Measurements from ENCODE around the gene MAGI1. TPM values are rescaled to one million over a fixed set of nuclear protein-coding genes. Genes with fewer than 3 reads are reported as not detected.

MAGI1 gene
- polyA plus RNA-seq, 3 donors, result not detected

DNA sequence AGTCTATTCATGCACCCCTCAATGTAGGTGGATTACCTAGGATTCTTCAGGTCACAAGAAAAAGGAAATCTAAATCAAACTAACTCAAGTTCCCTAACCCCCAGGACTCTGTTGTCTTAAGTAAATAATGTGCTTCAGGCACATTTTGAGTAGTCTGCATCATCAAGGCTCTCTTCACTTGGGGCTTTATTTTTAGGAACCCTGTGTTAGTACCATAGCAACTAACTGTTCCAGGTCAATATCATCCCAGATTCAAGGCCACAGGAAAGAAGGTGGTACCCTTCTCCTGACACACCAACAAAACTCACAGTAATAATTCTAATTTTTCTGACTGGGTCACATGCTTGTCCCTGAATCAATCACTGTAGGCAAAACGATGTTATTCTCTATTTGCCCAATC, 218.1 kb downstream of the MAGI1 start:
- intact Hi-C loops (cut with micrococcal nuclease), result no loop called here
- Histone ChIP-seq H3K27me3 (ENCODE audit: control insufficient read depth in 2 of 2, insufficient read depth in 2 of 2, low read length in 2 of 2) (no peaks in the 10 kb centered on the region), H3K36me3 (replicated peaks in 1 of 2; ENCODE audit: control insufficient read depth in 1 of 2, insufficient read depth in 2 of 2, low read length in 2 of 2) (no peaks in the 10 kb centered on the region), H3K4me1 (ENCODE audit: control insufficient read depth in 1 of 2, insufficient read depth in 2 of 2, low read length in 2 of 2) (no peaks in the 10 kb centered on the region), H3K4me2 (replicated peaks; ENCODE audit: extremely low read depth, low read length, poor library complexity, severe bottlenecking) (no peak overlapping the region), H3K4me3 (replicated peaks in 1 of 3; ENCODE audit: low read depth in 2 of 3, low read length in 3 of 3) (no peak overlapping the region), H3K9me3 (replicated peaks in 1 of 2; ENCODE audit: control insufficient read depth in 1 of 2, insufficient read depth in 1 of 2, low read length in 2 of 2) (no peaks in the 10 kb centered on the region), H2AFZ (ENCODE audit: insufficient read depth, low read depth, low read length, poor library complexity, severe bottlenecking) (no peak overlapping the region), H4K20me1 (ENCODE audit: insufficient read depth, low read length) (no peaks in the 10 kb centered on the region), H3K79me2 (ENCODE audit: insufficient read depth, low read length) (no peaks in the 10 kb centered on the region), H3K9ac (ENCODE audit: insufficient read depth, low read length, poor library complexity, severe bottlenecking) (no peak overlapping the region), H3K27ac (ENCODE audit: low read depth in 1 of 2, low read length in 2 of 2) (no peak overlapping the region)
- TF ChIP-seq CTCF (IDR thresholded peaks at IDR 0.05), result no peak
- H3K4me3 Mint-ChIP-seq, result no peak overlapping the region
- H3K36me3 Mint-ChIP-seq, result no peaks in the 10 kb centered on the region
- no CpG with 5 or more reads among the region's 1 CpG for WGBS (ENCODE audit: insufficient coverage)
- no peak for DNase-seq
- H3K4me1 Mint-ChIP-seq, result no peaks in the 10 kb centered on the region
- H3K9me3 Mint-ChIP-seq, result peaks cover 0 to 2% (median 0%) of the 10 kb centered on the region in 7 donors
- H3K27me3 Mint-ChIP-seq (ENCODE audit: low read depth in 3 of 3), result peaks cover 0 to 3% (median 0%) of the 10 kb centered on the region in 3 donors
- no peak overlapping the region for H3K27ac Mint-ChIP-seq

GRCh38 chr3:65819896-65820295, 218.8 kb downstream of the MAGI1 start:
- Histone ChIP-seq H2AFZ (ENCODE audit: insufficient read depth, low read depth, low read length, poor library complexity, severe bottlenecking) (no peak overlapping the region), H3K4me2 (replicated peaks; ENCODE audit: extremely low read depth, low read length, poor library complexity, severe bottlenecking) (no peak overlapping the region), H3K9me3 (replicated peaks in 1 of 2; ENCODE audit: control insufficient read depth in 1 of 2, insufficient read depth in 1 of 2, low read length in 2 of 2) (no peaks in the 10 kb centered on the region), H4K20me1 (ENCODE audit: insufficient read depth, low read length) (no peaks in the 10 kb centered on the region), H3K4me1 (ENCODE audit: control insufficient read depth in 1 of 2, insufficient read depth in 2 of 2, low read length in 2 of 2) (no peaks in the 10 kb centered on the region), H3K79me2 (ENCODE audit: insufficient read depth, low read length) (no peaks in the 10 kb centered on the region), H3K27me3 (ENCODE audit: control insufficient read depth in 2 of 2, insufficient read depth in 2 of 2, low read length in 2 of 2) (no peaks in the 10 kb centered on the region), H3K4me3 (replicated peaks in 1 of 3; ENCODE audit: low read depth in 2 of 3, low read length in 3 of 3) (no peak overlapping the region), H3K27ac (ENCODE audit: low read depth in 1 of 2, low read length in 2 of 2) (no peak overlapping the region), H3K36me3 (replicated peaks in 1 of 2; ENCODE audit: control insufficient read depth in 1 of 2, insufficient read depth in 2 of 2, low read length in 2 of 2) (no peaks in the 10 kb centered on the region), H3K9ac (ENCODE audit: insufficient read depth, low read length, poor library complexity, severe bottlenecking) (no peak overlapping the region)
- no peaks in the 10 kb centered on the region for H3K4me1 Mint-ChIP-seq
- H3K27me3 Mint-ChIP-seq (ENCODE audit: low read depth in 3 of 3), result peaks cover 0 to 3% (median 0%) of the 10 kb centered on the region in 3 donors
- no peak overlapping the region for H3K4me3 Mint-ChIP-seq
- intact Hi-C loops (cut with micrococcal nuclease), result no loop called here
- no peak overlapping the region for H3K27ac Mint-ChIP-seq
- H3K9me3 Mint-ChIP-seq, result peaks cover 0 to 2% (median 0%) of the 10 kb centered on the region in 7 donors
- no peak for TF ChIP-seq CTCF (IDR thresholded peaks at IDR 0.05)
- DNase-seq, result no peak
- H3K36me3 Mint-ChIP-seq, result no peaks in the 10 kb centered on the region

Data from CD14-positive monocyte (primary cell).